T-helper 2 cell treated with Interferon-gamma antibody and Interleukin-4, amounts not matched to agents 100 ng/mL and 5 ng/mL, for 36 hours (primary cell): ENCODE data around the gene PLEKHH2. TPM values are rescaled to one million over a fixed set of nuclear protein-coding genes. Genes with fewer than 3 reads are reported as not detected.
"Not testable (repeated sequence)": the region's sequence is repeated elsewhere in the genome, so short reads cannot be mapped to it uniquely, and the experiment has no call there.

Experiments
- intact Hi-C: fragments of 100-400 bp; cut with micrococcal nuclease; formaldehyde crosslinking; loops from one replicate; pipeline ENCODE4 v1.15.1; 2023
- total RNA-seq: library from RNA; stranded (reverse); gene quantifications from 2 replicates; pipeline ENCODE4 v1.2.3, GENCODE V29; 2022

PLEKHH2 gene
- total RNA-seq, 1 donor from 2014 or later, result 3.2 TPM

GRCh38 chr2:43715300-43716098 is 78.4 kb downstream of the PLEKHH2 start:
- intact Hi-C loops, result no loop called here

- intact Hi-C loops, result no loop called here
These were observed 80.3 kb downstream of the PLEKHH2 start for GRCh38 chr2:43717322-43717721.

GRCh38 chr2:43718530-43719124 is 81.6 kb downstream of the PLEKHH2 start:
- intact Hi-C loops, result no loop called here

- intact Hi-C loops, result no loop called here
These were observed 87.9 kb downstream of the PLEKHH2 start for GRCh38 chr2:43724728-43725526.

- intact Hi-C loops, result no loop called here
These were observed 88.7 kb downstream of the PLEKHH2 start for GRCh38 chr2:43725711-43726246.

GRCh38 chr2:43726961-43727633 is 90.0 kb downstream of the PLEKHH2 start:
- intact Hi-C loops, result not testable (repeated sequence)

GRCh38 chr2:43727634-43728014 is 90.6 kb downstream of the PLEKHH2 start:
- intact Hi-C loops, result no loop called here

GRCh38 chr2:43729491-43730174 is 92.6 kb downstream of the PLEKHH2 start:
- intact Hi-C loops, result no loop called here

- intact Hi-C loops, result no loop called here
These were observed 94.2 kb downstream of the PLEKHH2 start for GRCh38 chr2:43731211-43731610.

- intact Hi-C loops, result no loop called here
These were observed 99.6 kb downstream of the PLEKHH2 start for GRCh38 chr2:43736637-43737036.

- intact Hi-C loops, result no loop called here
These were observed 100.2 kb downstream of the PLEKHH2 start for GRCh38 chr2:43737097-43737854.

- intact Hi-C loops, result no loop called here
These were observed 100.8 kb downstream of the PLEKHH2 start for GRCh38 chr2:43737855-43738254.

- intact Hi-C loops, result no loop called here
These were observed 101.2 kb downstream of the PLEKHH2 start for GRCh38 chr2:43738257-43738656.

- intact Hi-C loops, result no loop called here
These were observed 106.6 kb downstream of the PLEKHH2 start for GRCh38 chr2:43743706-43744105.

GRCh38 chr2:43745457-43745856 is 108.4 kb downstream of the PLEKHH2 start:
- intact Hi-C loops, result no loop called here

- intact Hi-C loops, result no loop called here
These were observed 111.3 kb downstream of the PLEKHH2 start for GRCh38 chr2:43748333-43748732.

GRCh38 chr2:43749583-43749982 is 112.5 kb downstream of the PLEKHH2 start:
- intact Hi-C loops, result no loop called here

GRCh38 chr2:43751476-43751990 is 114.5 kb downstream of the PLEKHH2 start:
- intact Hi-C loops, result no loop called here

GRCh38 chr2:43752302-43752701 is 115.2 kb downstream of the PLEKHH2 start:
- intact Hi-C loops, result no loop called here

- intact Hi-C loops, result no loop called here
These were observed 117.1 kb downstream of the PLEKHH2 start for GRCh38 chr2:43754180-43754579.
